Stimulated activated CD4-positive, alpha-beta T cell treated with anti-CD3 and anti-CD28 coated beads, TNF-alpha, amount 100 ng/mL, for 1 hour (primary cell): ENCODE measurements around the gene IFT52.
A peak's percentile ranks its signal among the peaks of the same experiment; 100 is the strongest.

Experiments
- DNase-seq, 3 donors: peaks; one replicate each; pipeline ENCODE4 v3.0.0-alpha.2; 2020; ENCODE audit warnings: low read depth in 3 of 3, low spot score in 1 of 3

IFT52 gene

GRCh38 chr20:43689165-43689564, 98.4 kb downstream of the IFT52 start:
- no peak for DNase-seq

GRCh38 chr20:43690943-43691598, 100.3 kb downstream of the IFT52 start:
- no peak for DNase-seq

GRCh38 chr20:43691928-43692524, 101.3 kb downstream of the IFT52 start:
- DNase-seq, result peak; percentile 7 to 45 (median 9)

GRCh38 chr20:43694763-43695162, 104.0 kb downstream of the IFT52 start:
- DNase-seq, result no peak

- DNase-seq, result no peak
These were observed 104.8 kb downstream of the IFT52 start for GRCh38 chr20:43695571-43695970.
